IMR-90 (cell line): ENCODE results near the gene DEFB108B. TPM values are rescaled to one million over a fixed set of nuclear protein-coding genes. Genes with fewer than 3 reads are reported as not detected.
"Not testable (repeated sequence)": the region's sequence is repeated elsewhere in the genome, so short reads cannot be mapped to it uniquely, and the experiment has no call there.

Source experiments
- ATAC-seq: fragments of 200-7000 bp; cut with Tn5 transposase; 2 replicates; pipeline ENCODE4 v1.9.1; 2020; ENCODE audit warnings: low read depth, mild to moderate bottlenecking, moderate library complexity
- BruUV-seq: library from RNA; stranded (reverse); fragments of 400-500 nt; replicated peaks from 2 replicates; lab custom pipeline; 2021; lab: Mats Ljungman, UMichigan
- CTCF ChIA-PET: fragments of 300-600 bp; formaldehyde crosslinking; extraction: SDS; loops from one replicate; lab custom pipeline; 2021; ENCODE audit warnings: antibody characterized with exemption; lab: Yijun Ruan, JAX
- POLR2A ChIA-PET: fragments of 300-600 bp; sonication (Branson Sonifier 250); formaldehyde crosslinking; loops from one replicate; lab custom pipeline; 2022; ENCODE audit warnings: antibody characterized with exemption; ENCODE audit not compliant: unreplicated experiment; lab: Charles Lee
- DNase-seq: peaks from one replicate; pipeline ENCODE4 v3.0.0; 2013
- H2AFZ ChIP-seq: replicated peaks from 2 replicates; pipeline ENCODE3; 2013; ENCODE audit warnings: low read length, mild to moderate bottlenecking; ENCODE audit not compliant: poor library complexity
- H2AK5ac ChIP-seq: 2 replicates; pipeline ENCODE4 v1.6.1; 2013; ENCODE audit warnings: low read depth, low read length, inconsistent platforms
- H2AK9ac ChIP-seq: replicated peaks from 2 replicates; pipeline ENCODE3; 2013; ENCODE audit warnings: mild to moderate bottlenecking, low read depth, low read length, moderate library complexity; ENCODE audit not compliant: poor library complexity
- H2BK120ac ChIP-seq: 2 replicates; pipeline ENCODE4 v1.6.1; 2013; ENCODE audit warnings: low read depth, low read length, inconsistent platforms
- H2BK15ac ChIP-seq: 3 replicates; pipeline ENCODE4 v1.6.1; 2013; ENCODE audit warnings: low read depth, low read length, inconsistent platforms
- H2BK20ac ChIP-seq: 2 replicates; pipeline ENCODE4 v1.6.1; 2013; ENCODE audit warnings: low read depth, mild to moderate bottlenecking, inconsistent platforms, low read length, moderate library complexity
- H2BK5ac ChIP-seq: 2 replicates; pipeline ENCODE4 v1.6.1; 2013; ENCODE audit warnings: mild to moderate bottlenecking, low read depth, low read length, inconsistent platforms; ENCODE audit not compliant: poor library complexity, severe bottlenecking
- H3K14ac ChIP-seq: replicated peaks from 2 replicates; pipeline ENCODE4 v1.6.1; 2013; ENCODE audit warnings: low read depth, low read length, inconsistent platforms
- H3K18ac ChIP-seq: 2 replicates; pipeline ENCODE4 v1.6.1; 2013; ENCODE audit warnings: low read depth, low read length, control low read depth
- H3K23ac ChIP-seq: 2 replicates; pipeline ENCODE4 v1.6.1; 2013; ENCODE audit warnings: low read depth, low read length, inconsistent platforms
- H3K27ac ChIP-seq: 2 replicates; pipeline ENCODE4 v1.5.1; 2013; ENCODE audit warnings: mild to moderate bottlenecking, control low read depth, low read length; ENCODE audit not compliant: insufficient read depth
- H3K27me3 ChIP-seq: 2 replicates; pipeline ENCODE4 v1.6.1; 2013; ENCODE audit warnings: low read length; ENCODE audit not compliant: control insufficient read depth, insufficient read depth
- H3K36me3 ChIP-seq: 2 replicates; pipeline ENCODE4 v1.6.1; 2013; ENCODE audit warnings: low read length, mixed read lengths; ENCODE audit not compliant: control insufficient read depth, insufficient read depth
- H3K4ac ChIP-seq: 2 replicates; pipeline ENCODE4 v1.6.1; 2013; ENCODE audit warnings: low read depth, low read length, inconsistent platforms
- H3K4me1 ChIP-seq: 2 replicates; pipeline ENCODE4 v1.6.1; 2013; ENCODE audit warnings: low read length, mixed read lengths; ENCODE audit not compliant: control insufficient read depth, insufficient read depth
- H3K4me2 ChIP-seq: 2 replicates; pipeline ENCODE4 v1.6.1; 2013; ENCODE audit warnings: low read depth, mild to moderate bottlenecking, control low read depth, low read length, moderate library complexity
- H3K4me3 ChIP-seq: 2 replicates; pipeline ENCODE4 v1.5.1; 2013; ENCODE audit warnings: low read depth, mild to moderate bottlenecking, control low read depth, low read length, moderate library complexity; ENCODE audit not compliant: insufficient read depth
- H3K56ac ChIP-seq: 2 replicates; pipeline ENCODE4 v1.6.1; 2013; ENCODE audit warnings: low read length, inconsistent platforms; ENCODE audit not compliant: insufficient read depth; ENCODE audit errors: extremely low read depth
- H3K79me1 ChIP-seq, 2 experiments: 2 replicates each; pipeline ENCODE4 v1.6.1; 2013; ENCODE audit warnings: low read length in 2 of 2, inconsistent platforms in 1 of 2, low read depth in 1 of 2
- H3K9ac ChIP-seq: 2 replicates; pipeline ENCODE4 v1.6.1; 2013; ENCODE audit warnings: low read depth, low read length, control low read depth
- H3K9me1 ChIP-seq: 2 replicates; pipeline ENCODE4 v1.6.1; 2013; ENCODE audit warnings: low read length, inconsistent platforms; ENCODE audit not compliant: insufficient read depth
- H3K9me3 ChIP-seq: 2 replicates; pipeline ENCODE4 v1.6.1; 2013; ENCODE audit warnings: low read length; ENCODE audit not compliant: control insufficient read depth, insufficient read depth
- H4K20me1 ChIP-seq: 2 replicates; pipeline ENCODE4 v1.6.1; 2013; ENCODE audit warnings: low read length, inconsistent platforms; ENCODE audit not compliant: insufficient read depth
- H4K5ac ChIP-seq: 2 replicates; pipeline ENCODE4 v1.6.1; 2013; ENCODE audit warnings: mild to moderate bottlenecking, low read depth, low read length, control low read depth
- H4K8ac ChIP-seq, 2 experiments: 2 replicates each; pipeline ENCODE4 v1.6.1; 2013; ENCODE audit warnings: low read depth in 2 of 2, low read length in 2 of 2, control low read depth in 1 of 2, inconsistent platforms in 1 of 2
- H4K91ac ChIP-seq: 2 replicates; pipeline ENCODE4 v1.6.1; 2013; ENCODE audit warnings: low read depth, low read length, inconsistent platforms; ENCODE audit not compliant: insufficient read depth
- WGBS, 2 experiments: methylation state at CpG; one replicate each; pipeline versions ENCODE4 v1.1.5 to v1.1.7; 2013; ENCODE audit warnings: missing lambda C conversion rate in 2 of 2; ENCODE audit not compliant: insufficient read length in 1 of 2; ENCODE audit errors: extremely low coverage in 2 of 2; 5-methylcytosine and 5-hydroxymethylcytosine counted together
- dilution Hi-C: fragments of 300-500 bp; cut with HindIII; formaldehyde crosslinking; loops from one replicate; pipeline ENCODE4 v1.14.3; 2018; ENCODE audit warnings: low sequenced_read_pairs; ENCODE audit not compliant: unreplicated experiment
- in situ Hi-C: fragments of 300-500 bp; cut with MboI; formaldehyde crosslinking; loops from 3 replicates; pipeline ENCODE4 v1.14.3; 2019; ENCODE audit warnings: low sequenced_read_pairs, inconsistent platforms, mixed read lengths
- intact Hi-C: fragments of 100-400 bp; cut with micrococcal nuclease; formaldehyde crosslinking; loops from 2 replicates; pipeline ENCODE4 v1.10.0; 2022
- polyA plus RNA-seq, 3 experiments: library from polyadenylated mRNA; depleted of rRNA; stranded (reverse); fragments of >200 nt; gene quantifications; 2 replicates each; pipeline ENCODE4 v1.2.3, GENCODE V29; 2012; ENCODE audit warnings: low replicate concordance in 1 of 3
- total RNA-seq: library from RNA; depleted of rRNA; stranded (reverse); fragments of >200 nt; gene quantifications from 2 replicates; pipeline ENCODE4 v1.2.3, GENCODE V29; 2012

The DEFB108B gene
- total and polyA plus RNA-seq, 2 of the 4 experiments (the other 2 are of a cell fraction), result not detected

DNA sequence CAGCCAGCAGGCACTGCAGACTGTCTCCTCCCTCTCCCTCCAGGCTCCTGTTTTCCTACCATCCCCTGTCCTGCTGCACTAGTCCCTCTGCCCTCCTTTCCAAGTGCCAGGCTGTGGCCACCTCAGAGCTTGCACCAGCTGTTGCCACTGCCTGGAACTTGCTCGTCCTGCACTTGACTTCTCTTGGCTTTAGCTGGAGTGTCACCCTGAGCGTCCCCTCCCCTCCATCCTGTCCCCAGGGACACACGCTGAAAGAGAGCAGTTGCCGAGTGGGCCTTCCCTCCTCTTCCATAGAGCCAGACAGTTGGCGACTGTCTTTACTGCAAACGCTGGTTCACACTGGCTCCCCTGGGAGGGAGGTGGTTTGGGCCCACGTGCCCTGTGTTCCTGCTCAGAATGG, 41.9 kb upstream of the DEFB108B start:
- WGBS, 2 experiments, result 80% methylated on average over 1 of the region's 7 CpGs; no CpG with 5 or more reads in 1 of the 2 experiments
- in situ Hi-C loops, result not testable (repeated sequence)

More for the DNA sequence above, 41.9 kb upstream of the DEFB108B start:
- H2AFZ ChIP-seq, H3K9me3 ChIP-seq, H2BK20ac ChIP-seq, POLR2A ChIA-PET, H3K27me3 ChIP-seq, H3K18ac ChIP-seq, H3K4me2 ChIP-seq, H4K8ac ChIP-seq, H3K4me1 ChIP-seq, H3K79me1 ChIP-seq, H4K91ac ChIP-seq, H2AK9ac ChIP-seq, H3K36me3 ChIP-seq, dilution Hi-C loops, DNase-seq, ATAC-seq, H3K4ac ChIP-seq, H2AK5ac ChIP-seq, H2BK5ac ChIP-seq, H4K20me1 ChIP-seq, CTCF ChIA-PET, H3K56ac ChIP-seq, H3K9ac ChIP-seq, intact Hi-C loops, H3K14ac ChIP-seq, H3K4me3 ChIP-seq, H2BK120ac ChIP-seq, H3K23ac ChIP-seq, BruUV-seq, H4K5ac ChIP-seq, H3K27ac ChIP-seq, H2BK15ac ChIP-seq: not testable (repeated sequence)
- H3K9me1 ChIP-seq, result peaks cover 13% of the 10 kb centered on the region; the same call in 1 of the 2 replicates
